ENCODE data around the gene OR1N2.
"Not testable (repeated sequence)": the region's sequence is repeated elsewhere in the genome, so short reads cannot be mapped to it uniquely, and the experiment has no call there.

Gene OR1N2

GRCh38 chr9:122552812-122553211 lies at the start of gene OR1N2:
OR1N2 (plus strand) TSS chr9:122553112; CDS start chr9:122553212, 100 bp downstream.
- no peak for DNase-seq (ENCODE audit: low read depth, low spot score)

- no peak for DNase-seq (ENCODE audit: low read depth, low spot score)
These were observed 45.9 kb upstream of the OR1N2 start for GRCh38 chr9:122506964-122507363.

GRCh38 chr9:122510502-122510901 lies 42.4 kb upstream of the OR1N2 start, which contains the start of gene OR1J2:
OR1J2 (plus strand) TSS chr9:122510802; CDS start chr9:122510802, 0 bp downstream.
- no peak for DNase-seq (ENCODE audit: low read depth, low spot score)

GRCh38 chr9:122518226-122518625 lies 34.7 kb upstream of the OR1N2 start:
- DNase-seq (ENCODE audit: low read depth, low spot score), result no peak

GRCh38 chr9:122518841-122519240 lies 34.1 kb upstream of the OR1N2 start, which contains the start of gene OR1J4:
OR1J4 (plus strand) TSS chr9:122519141; CDS start chr9:122519141, 0 bp downstream.
- DNase-seq (ENCODE audit: low read depth, low spot score), result no peak

- DNase-seq (ENCODE audit: low read depth, low spot score), result no peak
These were observed 33.5 kb upstream of the OR1N2 start for GRCh38 chr9:122519376-122519775.

GRCh38 chr9:122526602-122527001 lies 26.3 kb upstream of the OR1N2 start:
- DNase-seq (ENCODE audit: low read depth, low spot score), result no peak

GRCh38 chr9:122527193-122527592 lies 25.7 kb upstream of the OR1N2 start, which contains the start of gene OR1N1:
OR1N1 (minus strand) TSS chr9:122527293; CDS start chr9:122527293, 0 bp downstream.
- DNase-seq (ENCODE audit: low read depth, low spot score), result no peak

- not testable (repeated sequence) for DNase-seq (ENCODE audit: low read depth, low spot score)
These were observed 21.8 kb upstream of the OR1N2 start for GRCh38 chr9:122531157-122531556.

GRCh38 chr9:122536134-122536533 lies 16.8 kb upstream of the OR1N2 start:
- peak; percentile 7 for DNase-seq (ENCODE audit: low read depth, low spot score)

- not testable (repeated sequence) for DNase-seq (ENCODE audit: low read depth, low spot score)
These were observed 15.8 kb upstream of the OR1N2 start for GRCh38 chr9:122537066-122537465.

- DNase-seq (ENCODE audit: low read depth, low spot score), result no peak
These were observed 14.2 kb upstream of the OR1N2 start for GRCh38 chr9:122538757-122539156.

GRCh38 chr9:122546196-122546595 lies 6.7 kb upstream of the OR1N2 start:
- DNase-seq (ENCODE audit: low read depth, low spot score), result no peak

GRCh38 chr9:122551371-122551770 lies 1.5 kb upstream of the OR1N2 start:
- DNase-seq (ENCODE audit: low read depth, low spot score), result no peak

- no peak for DNase-seq (ENCODE audit: low read depth, low spot score)
These were observed 8.5 kb downstream of the OR1N2 start for GRCh38 chr9:122561446-122561845.

GRCh38 chr9:122562134-122562760 lies 9.3 kb downstream of the OR1N2 start:
- DNase-seq (ENCODE audit: low read depth, low spot score), result no peak

GRCh38 chr9:122567901-122568300 lies 15.0 kb downstream of the OR1N2 start:
- no peak for DNase-seq (ENCODE audit: low read depth, low spot score)

- no peak for DNase-seq (ENCODE audit: low read depth, low spot score)
These were observed 19.5 kb downstream of the OR1N2 start for GRCh38 chr9:122572456-122572855.

GRCh38 chr9:122579874-122580273 lies 27.0 kb downstream of the OR1N2 start:
- no peak for DNase-seq (ENCODE audit: low read depth, low spot score)

GRCh38 chr9:122580360-122580759 lies 27.4 kb downstream of the OR1N2 start:
- peak; percentile 32 for DNase-seq (ENCODE audit: low read depth, low spot score)

GRCh38 chr9:122583284-122583683 lies 30.4 kb downstream of the OR1N2 start, which contains the start of gene OR1L8:
OR1L8 (minus strand) TSS chr9:122583384; CDS start chr9:122568477, 14,907 bp downstream.
- DNase-seq (ENCODE audit: low read depth, low spot score), result not testable (repeated sequence)

Data from astrocyte of the hippocampus (primary cell).